HG03108 (cell line): ENCODE results near the gene CNBD2.
"Not testable (repeated sequence)": the region's sequence is repeated elsewhere in the genome, so short reads cannot be mapped to it uniquely, and the experiment has no call there.

ENCODE experiments used
- ATAC-seq: cut with Tn5 transposase; IDR thresholded peaks from one replicate; pipeline ENCODE4 v1.9.1; 2021; ENCODE audit warnings: moderate library complexity; ENCODE audit not compliant: unreplicated experiment

The CNBD2 gene

DNA sequence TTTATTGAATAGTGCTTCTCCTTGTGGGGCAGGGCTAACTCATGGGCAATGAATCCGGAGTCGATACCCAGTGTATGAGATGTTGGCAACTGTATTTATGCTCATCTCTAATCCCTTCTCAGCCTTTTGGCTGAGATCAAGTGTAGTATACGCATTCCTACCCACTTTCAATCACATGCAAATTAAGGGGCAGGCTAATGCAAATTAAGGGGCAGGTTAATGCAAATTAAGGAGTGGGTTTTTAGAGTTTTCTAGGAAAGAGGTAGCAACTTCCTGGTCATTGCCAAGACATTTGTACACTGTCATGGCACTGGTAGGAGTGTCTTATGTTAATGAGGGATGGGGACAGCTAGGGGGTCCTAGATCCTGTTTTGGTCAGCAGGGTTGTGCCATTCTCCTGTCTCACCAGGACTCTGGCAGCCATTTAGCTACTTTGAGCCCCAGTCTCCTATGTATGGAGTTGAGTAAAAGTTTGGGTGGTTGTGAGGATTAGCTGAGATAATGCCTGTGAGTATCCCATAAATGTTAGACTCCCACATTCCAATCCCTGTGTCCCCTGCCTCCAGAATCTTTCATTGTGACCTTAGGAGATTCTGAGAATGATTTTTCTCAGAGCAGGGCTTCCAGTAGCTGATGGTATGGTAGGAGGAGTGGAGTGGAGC is at the start of gene CNBD2:
Gene CNBD2, plus strand, starts transcription at position 612 of the 662 bp plus-strand sequence. CDS start 173 bp downstream, outside the sequence.
- ATAC-seq: no peak

DNA sequence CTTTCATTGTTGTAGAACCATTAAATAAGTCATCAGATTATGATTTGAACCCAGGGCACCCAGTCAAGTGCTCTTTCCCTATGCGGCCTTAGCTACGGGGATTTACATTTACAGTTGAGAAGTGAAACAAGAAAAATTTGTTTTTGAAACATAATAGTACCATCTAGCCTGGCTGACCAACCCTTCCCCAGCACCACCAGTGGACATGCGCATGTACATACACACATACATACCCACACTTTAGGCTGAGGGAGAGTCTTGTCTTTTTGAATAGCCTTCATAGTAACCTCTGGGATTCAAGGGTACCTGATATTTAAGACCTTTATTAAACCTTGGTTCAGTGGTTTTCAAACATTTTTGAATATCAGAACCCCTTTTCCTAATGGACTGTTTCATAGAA is 47.9 kb upstream of the CNBD2 start:
- ATAC-seq: no peak

DNA sequence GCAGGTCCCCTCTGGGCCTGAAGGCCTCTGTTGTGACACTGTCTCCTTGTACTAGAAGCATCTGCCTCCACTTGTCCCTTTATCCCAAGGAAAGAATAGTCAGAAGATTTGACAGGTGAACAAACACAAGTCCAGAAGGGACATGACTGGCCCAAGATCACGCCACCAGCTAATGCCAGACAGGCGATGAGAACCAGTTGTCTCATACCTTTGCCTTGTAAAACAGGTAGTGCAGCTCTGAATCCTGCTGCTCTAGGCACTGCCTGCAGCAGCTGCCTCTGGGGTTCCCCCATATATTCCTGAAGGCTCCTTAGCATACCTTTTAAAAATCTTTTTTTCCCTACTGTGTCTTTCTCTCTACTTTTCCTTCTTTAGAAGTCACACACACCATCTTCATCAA is 39.1 kb upstream of the CNBD2 start:
- no peak for ATAC-seq

GRCh38 chr20:35934050-35934449 is 34.3 kb upstream of the CNBD2 start:
- ATAC-seq: no peak

GRCh38 chr20:35939264-35939663 is 29.1 kb upstream of the CNBD2 start:
- no peak for ATAC-seq

DNA sequence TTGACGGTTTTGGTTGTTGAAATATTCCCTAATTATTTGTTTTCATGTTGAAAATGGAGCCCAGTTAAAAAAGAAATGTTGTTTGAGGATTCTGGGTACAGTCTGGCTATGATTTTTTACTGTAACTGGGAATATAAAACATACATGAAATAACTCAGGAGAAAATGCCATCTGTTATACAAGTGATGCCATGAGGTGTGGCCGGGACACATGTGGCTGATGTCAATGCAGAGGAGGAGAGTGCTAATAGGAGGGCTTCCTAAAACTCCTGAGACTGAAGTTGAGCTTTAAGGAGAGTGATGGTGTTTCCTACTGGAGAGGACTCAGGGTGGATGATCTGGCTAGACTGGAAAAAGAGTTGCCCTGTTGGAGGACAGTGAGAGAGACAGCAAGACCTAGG is 26.8 kb upstream of the CNBD2 start:
- no peak for ATAC-seq

DNA sequence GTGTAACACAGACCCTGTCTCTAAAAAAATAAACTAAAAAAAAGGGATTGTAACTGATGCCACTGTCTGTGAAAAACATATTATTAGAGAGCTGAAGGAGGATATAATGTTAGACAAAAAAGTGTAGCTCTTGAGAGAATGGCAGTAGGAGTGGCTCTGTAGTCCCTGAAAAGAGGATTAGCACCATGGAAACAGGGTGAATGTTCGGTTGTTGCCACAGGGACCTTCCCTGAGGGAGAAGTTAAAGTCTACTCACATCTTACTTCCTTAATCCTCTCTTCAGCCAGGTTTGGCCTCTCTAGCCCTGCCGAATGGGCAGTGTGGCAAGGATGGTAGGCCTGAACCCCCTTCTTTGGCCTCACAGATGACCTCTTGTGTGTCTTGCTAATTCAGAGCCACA is 26.1 kb upstream of the CNBD2 start:
- no peak for ATAC-seq

DNA sequence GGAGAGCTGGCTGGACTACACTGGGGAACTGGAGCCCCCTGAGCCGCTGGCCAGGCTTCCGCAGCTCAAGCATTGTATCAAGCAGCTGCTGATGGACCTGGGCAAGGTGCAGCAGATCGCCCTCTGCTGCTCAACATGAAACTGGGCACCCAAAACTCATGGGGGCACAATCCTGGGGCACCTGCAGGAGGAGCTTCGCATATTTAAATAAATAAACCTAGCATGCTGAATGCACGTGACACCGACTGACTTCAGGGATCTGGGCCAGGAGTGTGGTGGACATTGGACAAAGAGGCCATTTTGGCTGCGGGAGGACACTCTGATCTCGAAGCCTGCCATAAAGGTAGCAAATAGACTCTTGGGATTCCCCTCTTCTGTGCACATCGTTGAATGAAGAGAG is 20.9 kb upstream of the CNBD2 start:
- ATAC-seq: no peak

- no peak for ATAC-seq
Measured at GRCh38 chr20:35947907-35948306, 20.5 kb upstream of the CNBD2 start.

DNA sequence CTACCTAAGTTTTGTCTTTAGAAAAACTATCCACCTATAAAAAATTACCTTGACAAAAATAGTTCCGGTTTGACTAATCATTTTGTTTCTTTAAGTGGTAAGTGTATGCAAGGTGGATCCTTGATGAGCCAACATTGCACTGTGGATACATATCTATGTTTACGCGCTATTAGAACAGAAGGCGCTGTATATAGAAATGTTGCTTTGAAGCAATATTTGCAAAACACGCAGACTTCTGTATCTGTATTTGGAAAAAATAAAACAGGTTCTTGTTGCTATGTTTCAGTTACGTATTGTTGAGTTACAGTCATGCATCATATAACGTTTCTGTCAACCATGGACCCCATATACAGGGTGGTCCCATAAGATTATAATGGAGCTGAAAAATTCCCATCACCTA is 18.3 kb upstream of the CNBD2 start:
- no peak for ATAC-seq

DNA sequence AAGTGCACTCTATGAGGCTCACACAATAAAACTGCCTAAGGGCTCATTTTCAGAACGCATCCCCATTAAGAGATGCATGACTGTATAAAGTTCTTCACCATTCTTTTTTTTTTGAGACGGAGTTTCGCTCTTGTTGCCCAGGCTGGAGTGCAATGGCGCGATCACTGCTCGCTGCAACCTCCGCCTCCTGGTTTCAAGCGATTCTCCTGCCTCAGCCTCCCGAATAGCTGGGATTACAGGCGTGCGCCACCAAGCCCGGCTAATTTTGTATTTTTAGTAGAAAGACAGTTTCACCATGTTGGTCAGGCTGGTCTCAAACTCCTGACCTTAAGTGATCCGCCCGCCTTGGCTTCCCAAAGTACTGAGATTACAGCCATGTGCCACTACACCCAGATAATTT is 16.3 kb upstream of the CNBD2 start:
- not testable (repeated sequence) for ATAC-seq

- no peak for ATAC-seq
Measured at GRCh38 chr20:35952480-35953386, 15.7 kb upstream of the CNBD2 start.

DNA sequence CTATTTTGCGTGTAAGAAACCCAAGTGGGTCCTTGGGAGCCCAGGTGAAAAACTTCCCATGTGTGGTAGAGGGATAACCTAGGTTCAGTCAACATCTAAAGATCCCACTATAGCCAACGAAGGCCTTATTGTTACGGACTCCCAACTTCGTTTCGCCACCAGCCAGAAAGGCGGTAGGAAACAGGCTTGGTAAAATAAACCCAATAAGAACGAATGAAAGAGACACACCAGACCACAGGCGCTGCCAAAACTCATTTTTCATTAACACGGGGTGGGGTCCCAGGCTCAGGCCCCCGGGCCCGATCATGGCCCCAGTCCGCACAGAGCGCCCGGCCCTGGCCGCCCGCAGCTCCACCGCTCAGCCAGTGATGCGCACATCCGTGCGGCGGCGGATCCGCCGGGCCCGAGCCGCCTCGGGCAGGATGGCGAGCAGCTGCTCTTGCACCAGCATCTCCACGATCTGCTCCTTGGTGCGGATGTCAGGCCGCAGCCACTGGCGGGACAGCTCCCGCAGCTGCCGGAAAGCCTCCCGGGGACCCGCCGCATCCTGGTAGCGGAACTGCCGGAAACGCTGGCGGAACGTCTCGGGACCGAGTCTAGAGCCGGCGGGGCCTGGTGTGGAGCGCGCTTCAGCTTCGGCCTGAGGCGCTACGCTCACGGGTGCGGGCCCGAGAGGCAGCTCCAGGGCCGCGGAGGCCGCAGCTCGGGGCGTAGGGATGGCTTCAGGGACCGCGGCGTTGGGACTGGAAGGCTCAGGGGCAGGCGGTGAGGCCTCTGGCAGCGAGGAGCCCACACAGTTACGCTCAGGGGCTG is 14.8 kb upstream of the CNBD2 start:
- ATAC-seq: peak; percentile 17

DNA sequence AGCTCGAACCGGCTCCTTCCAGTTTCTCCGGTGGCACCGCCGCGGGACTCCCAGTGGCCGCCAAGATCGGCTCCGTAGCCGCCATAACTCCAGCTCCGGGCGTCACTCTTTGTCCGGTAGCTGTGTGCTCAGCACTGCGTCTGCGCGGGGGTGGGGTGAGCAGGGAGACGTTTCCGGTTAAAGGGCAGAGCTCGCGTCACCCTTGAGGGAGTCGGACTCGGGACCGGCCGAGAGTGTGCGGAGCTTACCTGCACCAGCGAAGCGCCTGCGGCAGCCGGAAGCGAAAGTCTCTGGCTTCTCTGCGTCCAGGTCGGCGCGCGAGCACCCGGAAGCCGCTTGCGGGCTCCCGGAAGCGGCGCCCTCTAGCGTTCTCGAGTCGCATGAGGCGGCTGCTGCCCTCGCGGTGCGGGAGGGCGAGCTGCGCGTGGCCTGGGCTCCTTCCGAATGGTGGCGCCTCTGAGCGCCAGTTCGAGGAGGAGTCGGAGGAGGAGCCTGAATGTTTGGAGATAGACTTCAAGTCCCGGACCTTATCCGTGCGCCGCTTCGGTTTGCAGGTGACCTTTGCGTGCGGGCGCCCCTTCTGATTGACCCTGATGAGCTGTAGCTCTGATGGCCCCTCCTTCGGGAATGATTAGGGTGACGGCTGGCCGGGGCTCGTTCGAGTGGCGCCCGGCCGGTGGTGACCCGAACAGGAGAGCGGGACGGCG is 14.0 kb upstream of the CNBD2 start, which contains the start of gene SCAND1:
Gene SCAND1, minus strand, starts transcription at position 303 of the 707 bp plus-strand sequence. Its CDS starts 218 bp downstream, at position 85.
- ATAC-seq: peak; percentile 84

- ATAC-seq: no peak
Measured at GRCh38 chr20:35954907-35955251, 13.5 kb upstream of the CNBD2 start.

DNA sequence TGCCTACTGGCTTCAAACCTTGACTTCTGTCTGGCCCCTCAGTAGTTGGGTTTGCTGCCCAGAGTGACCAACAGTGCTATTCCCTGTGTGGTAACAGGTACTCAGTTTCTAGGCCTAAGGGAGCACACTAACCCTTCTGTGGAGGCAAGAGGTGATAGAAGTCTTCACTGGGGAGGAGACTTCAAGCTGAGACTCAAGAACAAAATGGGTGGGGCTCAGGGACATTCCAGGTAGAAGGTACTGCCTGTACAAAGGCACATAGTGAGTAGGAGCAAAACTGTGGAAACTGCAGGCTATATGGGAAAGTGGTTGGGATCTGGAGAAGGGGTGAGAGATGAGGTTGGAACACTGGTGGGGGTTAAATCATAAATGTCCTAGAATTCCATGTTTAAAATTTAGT is 11.8 kb upstream of the CNBD2 start:
- ATAC-seq: no peak

DNA sequence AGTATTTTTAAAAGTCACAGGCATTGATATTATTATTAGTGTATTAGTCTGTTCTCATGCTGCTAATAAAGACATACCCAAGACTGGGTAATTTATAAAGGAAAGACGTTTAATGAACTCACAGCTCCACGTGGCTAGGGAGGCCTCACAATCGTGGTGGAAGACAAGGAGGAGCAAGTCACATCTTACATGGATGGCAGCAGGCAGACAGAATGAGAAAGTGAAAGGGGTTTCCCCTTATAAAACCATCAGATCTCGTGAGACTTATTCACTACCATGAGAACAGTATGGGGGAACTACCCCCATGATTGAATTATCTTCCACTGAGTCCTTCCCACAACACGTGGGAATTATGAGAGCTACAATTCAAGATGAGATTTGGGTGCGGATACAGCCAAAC is 9.1 kb upstream of the CNBD2 start:
- not testable (repeated sequence) for ATAC-seq

DNA sequence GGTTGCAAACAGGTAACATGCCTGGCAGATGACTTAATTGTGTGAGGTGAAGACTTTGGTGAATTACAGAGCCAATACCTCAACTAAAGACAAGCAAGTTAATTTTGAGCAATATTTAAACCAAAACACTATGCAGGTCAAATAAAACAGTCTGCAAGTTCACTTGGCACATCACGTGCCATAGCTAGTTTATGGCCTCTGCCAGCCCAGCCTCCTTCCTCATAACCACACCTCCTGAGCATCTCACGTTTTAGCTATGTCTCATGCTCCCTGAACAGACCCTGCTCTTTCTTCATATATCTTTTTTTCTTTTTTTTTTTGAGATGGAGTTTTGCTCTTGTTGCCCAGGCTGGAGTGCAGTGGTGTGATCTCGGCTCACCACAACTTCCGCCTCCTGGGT is 4.5 kb upstream of the CNBD2 start:
- no peak for ATAC-seq

- ATAC-seq: no peak
Measured at GRCh38 chr20:35968930-35969329, 540 bp downstream of the CNBD2 start.

GRCh38 chr20:35971981-35972380 is 3.6 kb downstream of the CNBD2 start:
- ATAC-seq: no peak

- no peak for ATAC-seq
Measured at GRCh38 chr20:35972462-35972861, 4.1 kb downstream of the CNBD2 start.
